Measurements from ENCODE around the gene HAGHL. TPM values are rescaled to one million over a fixed set of nuclear protein-coding genes. Genes with fewer than 3 reads are reported as not detected.
"Not testable (repeated sequence)": the region's sequence is repeated elsewhere in the genome, so short reads cannot be mapped to it uniquely, and the experiment has no call there.

Gene HAGHL
- total and polyA plus RNA-seq, 7 experiments from 2014 or later, result 0.72 to 14.6 (median 9.4) TPM

GRCh38 chr16:740459-740763 lies 13.5 kb downstream of the HAGHL start:
- POLR2A ChIA-PET, result interaction anchor here (1.1 to 2.5 kb wide), 7 partner anchors 9 to 48 kb away, joined by 3 to 11 read pairs (median 4); partner anchors contain the start of genes ANTKMT, CCDC78, CHTF18 and RPUSD1
- ATAC-seq (peak; percentile 3), DNase-seq (no peak)
- Mint-ChIP-seq H3K36me3 (peaks cover 0 to 12% (median under 1%) of the 10 kb centered on the region in 5 donors), H3K9me3 (no peaks in the 10 kb centered on the region), H3K27ac (peak overlapping the region in 4 of 9 donors; percentile 20 to 78 (median 52)), H3K4me3 (peak overlapping the region; percentile 63 to 85 (median 80)), H3K4me1 (peaks cover 0 to 16% (median 6%) of the 10 kb centered on the region in 7 donors), H3K27me3 (no peaks in the 10 kb centered on the region)
- CTCF ChIA-PET, result interaction anchor here (1.0 to 3.8 kb wide), 3 partner anchors 10 to 28 kb away, joined by 3 to 15 read pairs (median 5); partner anchors contain the start of genes CCDC78 and HAGHL
- peaks cover 4 to 10% of the 10 kb centered on the region in 2 donors for H3K4me1 ChIP-seq (ENCODE audit: control insufficient read depth in 2 of 2, insufficient read depth in 2 of 2, low read length in 2 of 2)
- peaks cover 0 to 29% (median 3%) of the 10 kb centered on the region in 3 experiments for H3K36me3 ChIP-seq (ENCODE audit: control insufficient read depth in 2 of 3, insufficient read depth in 3 of 3, low read length in 3 of 3)
- peak overlapping the region; percentile 81 for H3K4me3 ChIP-seq (ENCODE audit: low read length)
- no peaks in the 10 kb centered on the region for H3K9me3 ChIP-seq (ENCODE audit: control insufficient read depth in 2 of 3, low read length in 3 of 3)
- peak overlapping the region; percentile 86 for H3K27ac ChIP-seq (ENCODE audit: low read depth, low read length)
- intact Hi-C loops (cut with micrococcal nuclease), result loop anchor here (2.0 kb wide), 5 partner anchors 14 to 340 kb away; partner anchors contain the start of genes CCDC78 (in 1 of the 2), CHTF18 (in 1 of the 2), DECR2 (in 1 of the 2) and HAGHL (in 1 of the 2)
- H3K27me3 ChIP-seq (ENCODE audit: control insufficient read depth in 2 of 2, insufficient read depth in 2 of 2, low read length in 2 of 2), result no peaks in the 10 kb centered on the region

DNA sequence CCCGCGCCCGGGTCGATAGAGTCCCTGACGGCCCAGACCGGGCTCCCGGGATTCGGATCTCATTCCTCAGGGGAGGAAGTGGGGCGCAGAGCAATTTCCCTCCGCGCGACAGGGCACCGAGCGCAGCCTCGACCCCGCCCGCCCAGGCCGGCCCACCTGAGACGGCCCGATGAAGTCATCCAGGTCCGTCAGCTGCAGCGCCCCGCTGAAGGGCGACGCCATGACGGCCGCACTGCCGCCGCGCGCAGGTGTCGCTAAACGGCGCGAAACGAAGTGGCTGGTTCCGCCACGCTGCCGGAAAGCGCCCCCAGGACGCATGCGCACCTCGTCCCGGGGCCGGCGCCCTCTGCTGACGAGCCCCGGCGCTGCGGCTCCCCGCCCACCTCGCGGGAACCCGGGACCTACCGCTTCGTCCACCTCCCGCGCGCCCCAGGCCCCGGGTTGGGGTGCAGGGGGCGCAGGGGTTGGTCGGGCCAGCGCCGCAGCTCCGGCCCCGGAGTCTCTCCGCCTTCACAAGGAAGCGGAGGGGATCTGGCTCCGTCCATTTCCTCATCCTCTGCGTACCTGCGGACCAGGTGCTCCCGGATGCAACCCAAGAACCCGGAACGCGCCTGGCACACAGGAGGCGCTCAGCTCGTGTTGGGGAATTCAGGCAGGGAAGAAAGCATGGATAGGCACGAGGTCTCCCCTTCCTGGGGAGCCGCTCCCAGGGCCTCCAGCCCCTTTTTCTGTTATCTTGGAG lies 14.0 kb downstream of the HAGHL start, which contains the start of gene CIAO3:
TSS of gene CIAO3 (minus strand) at position 234 of the 742 bp plus-strand sequence. CDS start at position 222, 12 bp downstream.
- Mint-ChIP-seq H3K4me1 (peaks cover 0 to 16% (median 5%) of the 10 kb centered on the region in 7 donors), H3K36me3 (peaks cover 0 to 11% (median 0%) of the 10 kb centered on the region in 5 donors), H3K9me3 (no peaks in the 10 kb centered on the region), H3K27me3 (no peaks in the 10 kb centered on the region), H3K27ac (peak within 1 kb of the TSS in 7 of 9 donors; percentile 26 to 81 (median 77)), H3K4me3 (peak within 1 kb of the TSS; percentile 63 to 85 (median 80))
- DNase-seq (peak; percentile 85 to 99 (median 91)), ATAC-seq (peak; percentile 93)
- intact Hi-C loops (cut with micrococcal nuclease), result loop anchor here (1.0 to 2.0 kb wide), 8 partner anchors 13 to 340 kb away; partner anchors contain the start of genes CHTF18 (in 2 of the 2), RPUSD1 (in 2 of the 2), CCDC78 (in 1 of the 2) and DECR2 (in 1 of the 2)
- CTCF ChIA-PET, result interaction anchor here (0.7 to 3.8 kb wide), 7 partner anchors 9 to 608 kb away, joined by 3 to 15 read pairs (median 3); partner anchors contain the start of genes CCDC78 and HAGHL
- POLR2A ChIA-PET, result interaction anchor here (1.0 to 2.5 kb wide), 9 partner anchors 8 to 47 kb away, joined by 3 to 11 read pairs (median 4); partner anchors contain the start of genes ANTKMT, CCDC78, CHTF18 and RPUSD1
- Histone ChIP-seq H3K27ac (ENCODE audit: low read depth, low read length) (peak within 1 kb of the TSS; percentile 86), H3K4me3 (ENCODE audit: low read length) (peak within 1 kb of the TSS; percentile 81), H3K36me3 (ENCODE audit: control insufficient read depth in 2 of 3, insufficient read depth in 3 of 3, low read length in 3 of 3) (peaks cover 0 to 25% (median 2%) of the 10 kb centered on the region in 3 experiments), H3K9me3 (ENCODE audit: control insufficient read depth in 2 of 3, low read length in 3 of 3) (no peaks in the 10 kb centered on the region), H3K4me1 (ENCODE audit: control insufficient read depth in 2 of 2, insufficient read depth in 2 of 2, low read length in 2 of 2) (peaks cover 4 to 10% of the 10 kb centered on the region in 2 donors), H3K27me3 (ENCODE audit: control insufficient read depth in 2 of 2, insufficient read depth in 2 of 2, low read length in 2 of 2) (no peaks in the 10 kb centered on the region)

- intact Hi-C loops (cut with micrococcal nuclease), result loop anchor here (1.0 to 2.0 kb wide), 8 partner anchors 14 to 341 kb away; partner anchors contain the start of genes CHTF18 (in 2 of the 2), RPUSD1 (in 2 of the 2), CCDC78 (in 1 of the 2) and DECR2 (in 1 of the 2)
- Histone ChIP-seq H3K4me3 (ENCODE audit: low read length) (no peak overlapping the region), H3K9me3 (ENCODE audit: control insufficient read depth in 2 of 3, low read length in 3 of 3) (no peaks in the 10 kb centered on the region), H3K4me1 (ENCODE audit: control insufficient read depth in 2 of 2, insufficient read depth in 2 of 2, low read length in 2 of 2) (peaks cover 4 to 10% of the 10 kb centered on the region in 2 donors), H3K36me3 (ENCODE audit: control insufficient read depth in 2 of 3, insufficient read depth in 3 of 3, low read length in 3 of 3) (peaks cover 0 to 13% (median 0%) of the 10 kb centered on the region in 3 experiments), H3K27ac (ENCODE audit: low read depth, low read length) (no peak overlapping the region), H3K27me3 (ENCODE audit: control insufficient read depth in 2 of 2, insufficient read depth in 2 of 2, low read length in 2 of 2) (no peaks in the 10 kb centered on the region)
- Mint-ChIP-seq H3K27ac (peak overlapping the region in 2 of 9 donors; percentile 26 to 38), H3K36me3 (peaks cover 0 to 10% (median 0%) of the 10 kb centered on the region in 5 donors), H3K9me3 (no peaks in the 10 kb centered on the region), H3K4me3 (peak overlapping the region in 9 of 10 donors; percentile 31 to 82 (median 65)), H3K27me3 (no peaks in the 10 kb centered on the region), H3K4me1 (peaks cover 0 to 16% (median 5%) of the 10 kb centered on the region in 7 donors)
- DNase-seq, result no peak
- ChIA-PET CTCF (interaction anchor here (0.7 to 3.8 kb wide), 3 partner anchors 8 to 30 kb away, joined by 3 to 15 read pairs (median 4); no protein-coding TSS in a partner anchor), POLR2A (interaction anchor here (0.7 to 1.7 kb wide), 2 partner anchors 14 to 21 kb away, joined by 3 to 5 read pairs; partner anchors contain the start of gene ANTKMT)
- no peak for ATAC-seq
Observed at GRCh38 chr16:741986-742629, 15.2 kb downstream of the HAGHL start.

DNA sequence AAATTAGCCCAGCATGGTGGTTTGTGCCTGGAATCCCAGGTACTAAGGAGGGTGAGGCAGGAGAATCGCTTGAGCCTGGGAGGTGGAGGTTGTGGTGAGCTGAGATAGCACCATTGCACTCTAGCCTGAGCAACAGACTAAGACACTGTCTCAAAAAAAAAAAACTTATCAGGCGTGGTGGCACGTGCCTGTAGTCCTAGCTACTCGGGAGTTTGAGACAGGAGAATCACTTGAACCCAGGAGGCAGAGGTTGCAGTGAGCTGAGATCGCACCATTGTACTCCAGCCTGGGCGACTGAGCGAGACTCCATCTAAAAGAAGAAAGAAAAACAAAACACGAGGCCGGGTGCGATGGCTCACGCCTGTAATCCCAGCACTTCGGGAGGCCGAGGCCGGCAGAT lies 16.0 kb downstream of the HAGHL start:
- ATAC-seq; H3K27ac Mint-ChIP-seq; H3K4me1 ChIP-seq (ENCODE audit: control insufficient read depth in 2 of 2, insufficient read depth in 2 of 2, low read length in 2 of 2); H3K9me3 ChIP-seq (ENCODE audit: control insufficient read depth in 2 of 3, low read length in 3 of 3); H3K4me3 ChIP-seq (ENCODE audit: low read length); H3K36me3 Mint-ChIP-seq; H3K9me3 Mint-ChIP-seq; H3K27me3 ChIP-seq (ENCODE audit: control insufficient read depth in 2 of 2, insufficient read depth in 2 of 2, low read length in 2 of 2); H3K27ac ChIP-seq (ENCODE audit: low read depth, low read length); H3K27me3 Mint-ChIP-seq; DNase-seq; H3K36me3 ChIP-seq (ENCODE audit: control insufficient read depth in 2 of 3, insufficient read depth in 3 of 3, low read length in 3 of 3); intact Hi-C loops (cut with micrococcal nuclease): not testable (repeated sequence)
- H3K4me3 Mint-ChIP-seq, result peak overlapping the region in 1 of 10 donors; percentile 56
- peaks cover 0 to 14% (median 4%) of the 10 kb centered on the region in 7 donors for H3K4me1 Mint-ChIP-seq
- CTCF ChIA-PET, result interaction anchor here (3.8 kb wide), 1 partner anchor 31 kb away, joined by 15 read pairs; no protein-coding TSS in a partner anchor
- POLR2A ChIA-PET, result interaction anchor here (0.6 to 0.7 kb wide), 2 partner anchors 22 to 28 kb away, joined by 3 read pairs; partner anchors contain the start of genes ANTKMT and METRN

GRCh38 chr16:743794-744500 lies 17.0 kb downstream of the HAGHL start:
- H3K27me3 Mint-ChIP-seq, result no peaks in the 10 kb centered on the region
- H3K4me1 ChIP-seq (ENCODE audit: control insufficient read depth in 2 of 2, insufficient read depth in 2 of 2, low read length in 2 of 2), result peaks cover 4 to 10% of the 10 kb centered on the region in 2 donors
- H3K27me3 ChIP-seq (ENCODE audit: control insufficient read depth in 2 of 2, insufficient read depth in 2 of 2, low read length in 2 of 2), result no peaks in the 10 kb centered on the region
- H3K27ac ChIP-seq (ENCODE audit: low read depth, low read length), result no peak overlapping the region
- H3K4me3 Mint-ChIP-seq, result no peak overlapping the region
- H3K27ac Mint-ChIP-seq, result no peak overlapping the region
- intact Hi-C loops (cut with micrococcal nuclease), result no loop called here
- ATAC-seq (no peak), DNase-seq (no peak)
- H3K9me3 ChIP-seq (ENCODE audit: control insufficient read depth in 2 of 3, low read length in 3 of 3), result no peaks in the 10 kb centered on the region
- peaks cover 0 to 2% (median 0%) of the 10 kb centered on the region in 5 donors for H3K36me3 Mint-ChIP-seq
- no peaks in the 10 kb centered on the region for H3K9me3 Mint-ChIP-seq
- ChIA-PET POLR2A (no interaction called here), CTCF (interaction anchor here (0.6 to 3.8 kb wide), 2 partner anchors 32 to 41 kb away, joined by 4 to 15 read pairs; no protein-coding TSS in a partner anchor)
- peaks cover 0 to 13% (median 4%) of the 10 kb centered on the region in 7 donors for H3K4me1 Mint-ChIP-seq
- no peak overlapping the region for H3K4me3 ChIP-seq (ENCODE audit: low read length)
- H3K36me3 ChIP-seq (ENCODE audit: control insufficient read depth in 2 of 3, insufficient read depth in 3 of 3, low read length in 3 of 3), result peaks cover 0 to 3% (median 0%) of the 10 kb centered on the region in 3 experiments

Measured in naive thymus-derived CD4-positive, alpha-beta T cell (primary cell).